Cardiac fibroblast (primary cell): ENCODE data around the gene MCRIP2.

Experiments used
- DNase-seq, 2 donors: peaks; one replicate each; pipeline versions ENCODE4 v3.0.0 to v3.0.0-alpha.2; 2010; ENCODE audit warnings: low read depth in 2 of 2
- H3K4me3 ChIP-seq, 2 donors: replicated peaks in 1 of 2; 1 replicate in 1 of 2; 2 replicates in 1 of 2; pipeline ENCODE4 v1.5.1; 2011; ENCODE audit warnings: low read depth in 2 of 2, low read length in 2 of 2, mild to moderate bottlenecking in 2 of 2, moderate library complexity in 1 of 2
- CTCF ChIP-seq: IDR thresholded peaks from one replicate; pipeline ENCODE4 v1.5.1; 2011; ENCODE audit warnings: low read depth, mild to moderate bottlenecking, low read length, inconsistent platforms

The MCRIP2 gene

DNA sequence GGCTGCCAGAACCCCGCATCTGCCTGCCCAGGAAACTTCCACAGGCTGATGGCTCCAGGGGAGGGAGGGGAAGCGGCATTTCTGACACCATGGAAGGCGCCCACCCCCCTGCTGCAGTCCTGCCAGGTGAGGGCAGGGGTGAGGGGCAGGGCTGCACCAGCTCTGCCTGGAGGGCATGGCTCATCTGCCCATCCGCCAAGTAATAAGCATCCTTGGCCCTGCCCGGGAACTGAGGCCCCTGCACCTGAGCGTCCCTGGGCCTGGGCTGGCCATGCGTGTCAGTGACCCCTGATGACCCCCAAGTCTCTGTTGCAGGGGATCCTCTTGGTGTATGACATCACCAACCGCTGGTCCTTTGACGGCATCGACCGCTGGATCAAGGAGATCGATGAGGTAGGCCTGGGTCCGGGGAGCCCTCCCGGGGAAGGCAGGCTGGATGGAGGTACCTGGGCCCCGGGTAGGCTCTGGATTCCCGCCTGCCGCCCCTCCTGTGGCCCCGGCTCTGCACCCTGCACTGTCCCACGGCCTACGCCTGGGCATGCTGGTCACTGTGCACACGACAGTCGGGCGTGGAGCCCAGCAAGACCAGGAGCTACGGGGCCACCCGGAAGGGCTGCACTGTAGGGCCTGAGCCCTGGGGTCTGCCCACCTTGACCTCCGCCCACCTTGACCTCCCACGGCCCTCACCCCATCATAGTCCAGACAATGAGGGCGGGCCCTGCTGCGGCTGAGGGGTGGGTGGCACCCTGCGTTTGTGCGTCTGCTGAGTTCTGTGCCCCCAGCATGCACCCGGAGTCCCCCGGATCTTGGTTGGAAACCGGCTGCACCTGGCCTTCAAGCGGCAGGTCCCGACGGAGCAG is 16.3 kb upstream of the MCRIP2 start:
- no peak for TF ChIP-seq CTCF
- DNase-seq = no peak
- no peak overlapping the region for H3K4me3 ChIP-seq

DNA sequence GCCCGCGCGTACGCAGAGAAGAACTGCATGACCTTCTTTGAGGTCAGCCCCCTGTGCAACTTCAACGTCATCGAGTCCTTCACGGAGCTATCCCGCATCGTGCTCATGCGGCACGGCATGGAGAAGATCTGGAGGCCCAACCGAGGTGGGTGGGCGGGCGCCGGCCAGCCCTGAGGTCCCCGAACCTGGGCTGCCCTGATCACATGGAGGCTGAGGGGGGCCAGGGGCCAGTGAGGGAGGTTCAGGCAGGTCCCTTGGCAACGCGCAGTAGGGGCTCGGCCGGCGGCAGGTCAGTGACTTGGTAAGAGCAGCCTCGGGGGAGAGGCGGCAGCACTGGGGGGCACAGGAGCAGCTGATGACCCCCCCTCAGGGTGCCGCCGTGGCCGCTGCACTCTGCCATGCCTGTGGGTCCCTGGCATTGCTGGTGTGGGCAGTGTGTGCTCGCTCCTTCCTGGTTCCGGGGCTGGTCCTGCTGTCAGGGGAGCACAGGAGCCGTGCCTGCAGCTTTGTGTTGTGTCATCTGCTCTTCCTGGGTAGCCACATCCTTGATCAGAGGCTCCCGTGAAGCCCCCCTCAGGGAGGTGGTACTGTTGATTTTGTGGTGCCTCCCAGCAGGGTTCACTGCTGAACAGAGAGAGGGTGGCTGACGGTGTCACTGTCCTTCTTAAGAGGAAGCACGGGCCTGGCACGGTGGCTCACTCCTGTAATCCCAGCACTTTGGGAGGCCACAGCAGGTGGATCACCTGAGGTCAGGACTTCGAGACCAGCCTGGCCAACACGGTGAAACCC is 15.5 kb upstream of the MCRIP2 start:
- H3K4me3 ChIP-seq = no peak overlapping the region
- TF ChIP-seq CTCF = no peak
- DNase-seq = no peak

DNA sequence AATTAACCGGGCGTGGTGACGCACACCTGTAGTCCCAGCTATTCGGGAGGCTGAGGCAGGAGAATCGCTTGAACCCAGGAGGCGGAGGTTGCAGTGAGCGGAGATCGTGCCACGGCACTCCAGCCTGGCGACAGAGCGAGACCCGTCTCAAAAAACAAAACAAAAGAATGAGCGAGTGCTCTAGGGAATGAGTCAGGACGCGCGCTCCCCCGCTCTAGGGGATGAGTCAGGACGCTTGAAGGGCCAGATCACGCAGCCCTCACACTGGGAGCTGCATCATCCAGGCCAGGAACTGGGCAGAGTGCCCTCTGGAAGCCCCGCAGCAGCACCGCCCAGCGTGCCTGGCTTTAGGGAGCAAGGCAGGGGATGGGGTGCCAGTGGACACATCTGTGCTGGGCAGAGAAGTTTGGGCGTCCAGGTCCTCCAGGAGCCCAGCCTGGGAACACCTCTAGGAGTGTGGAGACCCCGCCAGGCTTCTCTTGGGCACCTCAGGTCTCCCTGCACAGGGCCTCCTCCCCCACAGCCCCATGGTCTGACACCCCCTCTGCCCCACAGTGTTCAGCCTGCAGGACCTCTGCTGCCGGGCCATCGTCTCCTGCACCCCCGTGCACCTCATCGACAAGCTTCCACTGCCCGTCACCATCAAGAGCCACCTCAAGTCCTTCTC is 14.7 kb upstream of the MCRIP2 start:
- peak; percentile 95 to 97 for DNase-seq
- TF ChIP-seq CTCF = no peak
- H3K4me3 ChIP-seq = no peak overlapping the region

DNA sequence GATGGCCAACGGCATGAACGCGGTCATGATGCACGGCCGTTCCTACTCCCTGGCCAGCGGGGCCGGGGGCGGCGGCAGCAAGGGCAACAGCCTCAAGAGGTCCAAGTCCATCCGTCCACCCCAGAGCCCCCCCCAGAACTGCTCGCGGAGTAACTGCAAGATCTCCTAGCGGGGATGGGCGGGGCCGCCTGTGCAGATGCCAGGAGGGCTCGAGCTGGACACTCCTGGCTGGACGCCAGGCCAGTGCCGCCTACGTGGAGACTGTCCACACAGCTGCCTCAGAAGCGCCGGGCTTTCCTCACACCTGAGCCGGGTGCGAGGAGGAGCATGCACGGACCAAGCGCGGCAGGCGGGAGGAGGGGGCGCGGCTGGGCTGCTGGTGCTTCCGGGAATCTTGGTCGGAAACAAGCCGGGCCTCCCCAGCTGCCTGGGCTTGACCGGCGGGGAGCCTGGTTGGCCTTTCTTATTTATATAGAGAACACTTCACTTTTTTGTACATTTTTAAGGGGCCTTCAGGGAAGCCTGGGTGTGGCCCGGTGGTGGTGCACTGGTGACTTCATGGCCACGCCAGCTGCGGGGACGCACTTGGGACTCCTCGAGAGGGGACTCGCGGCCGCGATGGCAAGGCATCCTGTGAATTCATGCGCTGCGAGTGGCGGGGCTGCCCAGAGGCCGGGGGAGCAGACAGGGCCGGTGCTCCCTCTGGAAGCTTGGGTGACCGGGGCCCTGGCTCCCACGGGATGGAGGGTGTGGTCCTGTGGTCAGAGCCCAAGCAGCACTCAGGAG is 14.0 kb upstream of the MCRIP2 start:
- DNase-seq = peak in 1 of 2 donors; percentile 42
- no peak overlapping the region for H3K4me3 ChIP-seq
- no peak for TF ChIP-seq CTCF

DNA sequence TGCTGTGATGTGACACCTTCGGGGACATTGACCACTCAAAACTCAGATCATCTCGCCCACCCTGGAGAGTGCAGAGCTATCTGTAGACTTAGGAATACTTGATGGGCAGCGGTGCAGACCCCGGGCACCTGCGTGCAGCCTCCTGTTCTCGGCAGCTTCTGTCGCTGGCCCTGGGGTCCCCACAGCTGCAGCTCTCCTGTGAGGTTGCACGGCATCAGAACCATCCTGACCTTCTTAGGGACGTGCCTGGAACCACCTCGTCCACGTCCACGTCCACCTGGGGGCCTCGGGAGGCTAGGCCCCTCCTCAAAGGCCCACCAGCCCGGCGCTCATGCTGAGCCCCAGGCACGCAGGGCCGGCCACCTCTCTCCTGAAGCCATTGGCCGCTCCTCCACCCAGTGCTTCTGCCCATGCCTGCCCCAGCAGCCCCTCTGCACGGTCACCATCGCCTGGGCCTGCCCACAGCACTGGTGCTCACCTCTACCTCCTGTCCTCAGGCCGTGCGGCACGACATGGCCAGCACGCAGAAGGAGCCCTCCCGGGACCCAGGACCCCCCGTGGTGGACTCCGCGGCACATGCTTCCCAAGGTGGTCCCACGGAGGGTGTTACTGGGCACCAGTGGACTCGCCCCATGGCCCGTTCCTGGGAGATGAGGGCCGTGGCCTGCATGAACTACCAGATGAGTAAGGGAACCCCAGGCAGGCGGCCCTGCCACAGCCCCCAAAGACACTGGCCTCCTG is 13.1 kb upstream of the MCRIP2 start:
- no peak overlapping the region for H3K4me3 ChIP-seq
- TF ChIP-seq CTCF = no peak
- DNase-seq = no peak
